ENCODE data around the gene NOS1AP. TPM values are rescaled to one million over a fixed set of nuclear protein-coding genes. Genes with fewer than 3 reads are reported as not detected.
"Not testable (repeated sequence)": the region's sequence is repeated elsewhere in the genome, so short reads cannot be mapped to it uniquely, and the experiment has no call there.

NOS1AP gene
- polyA plus RNA-seq, 1 experiment, result 0.04 TPM

DNA sequence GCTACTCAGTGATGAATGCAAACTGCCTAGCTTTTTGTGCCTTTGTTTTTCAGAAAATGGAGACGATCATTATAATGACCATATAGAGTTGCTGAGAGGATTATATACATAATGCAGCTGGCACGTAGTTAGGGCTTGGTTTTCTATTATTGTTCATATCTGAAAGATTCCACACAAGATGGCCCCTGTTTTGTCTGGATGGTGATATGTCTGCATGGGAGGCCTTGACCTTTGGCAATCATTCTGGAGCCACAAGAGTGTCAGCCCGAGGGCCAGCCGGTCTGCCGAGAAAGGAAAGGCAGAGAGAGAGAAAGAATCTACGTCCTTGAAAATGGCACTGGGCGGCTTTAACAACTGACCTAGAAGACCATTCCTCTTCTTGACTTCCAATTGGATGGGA lies 348.2 kb downstream of the NOS1AP start:
- CTCF ChIA-PET, result interaction anchor here (1.5 kb wide), 1 partner anchor 26 kb away, joined by 5 read pairs; no protein-coding TSS in a partner anchor
- no peak for TF ChIP-seq CTCF (IDR thresholded peaks at IDR 0.05; ENCODE audit: low read depth, low read length)
- DNase-seq (ENCODE audit: low read depth, low spot score), result no peak

GRCh38 chr1:162418584-162418983 lies 349.1 kb downstream of the NOS1AP start:
- H3K9me3 ChIP-seq (ENCODE audit: control insufficient read depth, insufficient read depth, low read length); H3K4me3 ChIP-seq (ENCODE audit: low read depth, low read length); POLR2A ChIA-PET; H3K27me3 ChIP-seq (ENCODE audit: control insufficient read depth, insufficient read depth, low read length); H3K27ac ChIP-seq (ENCODE audit: low read depth, low read length); DNase-seq (ENCODE audit: low read depth, low spot score): not testable (repeated sequence)
- CTCF ChIA-PET, result interaction anchor here (0.5 to 1.5 kb wide), 2 partner anchors 27 to 352 kb away, joined by 3 to 5 read pairs; no protein-coding TSS in a partner anchor

More for the DNA sequence above, 348.2 kb downstream of the NOS1AP start:
- Histone ChIP-seq H3K4me3 (ENCODE audit: low read depth, low read length) (no peak overlapping the region), H3K27ac (ENCODE audit: low read depth, low read length) (no peak overlapping the region), H3K9me3 (ENCODE audit: control insufficient read depth, insufficient read depth, low read length) (no peaks in the 10 kb centered on the region), H3K27me3 (ENCODE audit: control insufficient read depth, insufficient read depth, low read length) (no peaks in the 10 kb centered on the region)
- POLR2A ChIA-PET, result no interaction called here

DNA sequence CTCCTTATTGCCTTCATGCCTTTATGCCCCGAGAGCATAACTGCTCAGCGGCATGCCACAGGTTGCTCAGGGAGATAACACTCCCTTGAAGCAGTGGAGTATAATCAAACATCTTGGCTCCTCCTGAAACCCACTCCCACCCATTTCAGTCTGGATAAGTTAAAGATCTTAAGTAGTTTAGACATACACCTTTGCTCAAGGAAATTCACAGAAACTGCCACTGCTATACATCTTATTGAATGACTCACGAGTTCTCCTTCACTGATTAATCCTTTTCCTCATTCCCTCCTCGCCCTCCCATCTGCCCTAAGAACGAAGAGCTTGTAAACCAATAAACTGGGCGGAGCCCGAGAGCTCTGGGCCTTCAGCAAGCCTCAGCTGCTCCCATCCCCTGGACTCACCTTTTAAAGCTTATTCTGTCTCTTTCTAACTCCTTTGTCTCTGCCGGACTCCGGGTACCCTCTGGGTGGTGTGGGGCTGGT lies 350.0 kb downstream of the NOS1AP start:
- H3K9me3 ChIP-seq (ENCODE audit: control insufficient read depth, insufficient read depth, low read length); H3K4me3 ChIP-seq (ENCODE audit: low read depth, low read length); H3K27ac ChIP-seq (ENCODE audit: low read depth, low read length); POLR2A ChIA-PET; H3K27me3 ChIP-seq (ENCODE audit: control insufficient read depth, insufficient read depth, low read length); DNase-seq (ENCODE audit: low read depth, low spot score): not testable (repeated sequence)
- CTCF ChIA-PET, result interaction anchor here (0.6 kb wide), 1 partner anchor 109 kb away, joined by 3 read pairs; no protein-coding TSS in a partner anchor

Small RNA genes lying within 50 kb of the gene (small RNA-seq; reads per million reads assigned to genes)
- not detected for gene MIR4654 (ENCODE audit: insufficient read length, low read depth)
- not detected for gene MIR556 (ENCODE audit: insufficient read length, low read depth)
- gene RNA5SP61 (ENCODE audit: insufficient read length, low read depth), result not detected

Other genes starting within 250 kb of the NOS1AP start
- gene OLFML2B, start 45.8 kb upstream of the NOS1AP start, polyA plus RNA-seq (2011; rRNA removed), result 0.68 and 1.2 TPM in 2 replicates